ENCODE measurements around the gene ZNF835.

Gene ZNF835

DNA sequence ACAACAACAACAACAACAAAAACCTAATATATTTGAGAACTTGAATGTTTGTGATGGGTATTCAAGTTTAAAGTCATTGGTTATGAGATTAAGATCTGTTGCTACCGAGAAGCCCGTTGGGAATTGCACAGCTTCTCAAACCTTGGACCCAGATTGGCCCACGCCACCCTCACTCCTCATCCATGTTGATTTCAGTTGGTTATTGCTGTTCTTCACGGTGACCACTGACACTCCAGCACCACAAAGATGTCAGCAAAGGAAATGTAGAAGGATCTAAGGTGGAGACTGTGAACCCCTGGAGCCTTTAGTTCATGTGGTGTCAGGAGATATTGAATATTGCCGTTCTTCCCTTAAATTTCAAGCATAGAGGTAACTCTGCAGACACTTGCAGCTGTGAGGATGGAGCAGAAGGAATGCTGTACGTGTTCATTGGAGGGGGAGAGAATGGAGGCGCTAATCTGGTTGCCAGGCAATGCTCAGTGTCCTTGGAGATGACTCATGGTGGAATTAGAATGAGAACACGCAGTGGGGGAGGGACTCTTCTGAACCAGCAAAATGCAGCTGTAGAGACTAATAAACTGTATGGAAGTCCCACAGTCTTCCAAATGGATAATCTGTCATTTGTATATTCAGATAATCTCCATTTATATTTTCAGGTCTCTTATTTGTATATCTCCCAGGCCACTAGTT, 20.8 kb upstream of the ZNF835 start:
- TF ChIP-seq TCF12 (IDR thresholded peaks at IDR 0.05; ENCODE audit: low read depth) (no peak), YY1 (IDR thresholded peaks at IDR 0.05; ENCODE audit: low read depth) (no peak), TAF1 (IDR thresholded peaks at IDR 0.05; ENCODE audit: low read depth) (no peak), RAD21 (IDR thresholded peaks at IDR 0.05; ENCODE audit: low read depth) (no peak), EGR1 (IDR thresholded peaks at IDR 0.05) (no peak), CREB1 (IDR thresholded peaks at IDR 0.05; ENCODE audit: low read depth) (no peak), EP300 (IDR thresholded peaks at IDR 0.05; ENCODE audit: borderline replicate concordance) (no peak), NFIC (IDR thresholded peaks at IDR 0.05) (no peak), TEAD4 (IDR thresholded peaks at IDR 0.05) (no peak), ZBTB7A (IDR thresholded peaks at IDR 0.05; ENCODE audit: low read depth) (no peak), FOXM1 (IDR thresholded peaks at IDR 0.05; ENCODE audit: borderline replicate concordance, low read depth) (no peak), CEBPB (IDR thresholded peaks at IDR 0.05) (no peak)
- TF ChIP-seq, protein P1, sequence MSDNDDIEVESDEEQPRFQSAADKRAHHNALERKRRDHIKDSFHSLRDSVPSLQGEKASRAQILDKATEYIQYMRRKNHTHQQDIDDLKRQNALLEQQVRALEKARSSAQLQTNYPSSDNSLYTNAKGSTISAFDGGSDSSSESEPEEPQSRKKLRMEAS (IDR thresholded peaks at IDR 0.05), result no peak
- TF ChIP-seq, protein P2, sequence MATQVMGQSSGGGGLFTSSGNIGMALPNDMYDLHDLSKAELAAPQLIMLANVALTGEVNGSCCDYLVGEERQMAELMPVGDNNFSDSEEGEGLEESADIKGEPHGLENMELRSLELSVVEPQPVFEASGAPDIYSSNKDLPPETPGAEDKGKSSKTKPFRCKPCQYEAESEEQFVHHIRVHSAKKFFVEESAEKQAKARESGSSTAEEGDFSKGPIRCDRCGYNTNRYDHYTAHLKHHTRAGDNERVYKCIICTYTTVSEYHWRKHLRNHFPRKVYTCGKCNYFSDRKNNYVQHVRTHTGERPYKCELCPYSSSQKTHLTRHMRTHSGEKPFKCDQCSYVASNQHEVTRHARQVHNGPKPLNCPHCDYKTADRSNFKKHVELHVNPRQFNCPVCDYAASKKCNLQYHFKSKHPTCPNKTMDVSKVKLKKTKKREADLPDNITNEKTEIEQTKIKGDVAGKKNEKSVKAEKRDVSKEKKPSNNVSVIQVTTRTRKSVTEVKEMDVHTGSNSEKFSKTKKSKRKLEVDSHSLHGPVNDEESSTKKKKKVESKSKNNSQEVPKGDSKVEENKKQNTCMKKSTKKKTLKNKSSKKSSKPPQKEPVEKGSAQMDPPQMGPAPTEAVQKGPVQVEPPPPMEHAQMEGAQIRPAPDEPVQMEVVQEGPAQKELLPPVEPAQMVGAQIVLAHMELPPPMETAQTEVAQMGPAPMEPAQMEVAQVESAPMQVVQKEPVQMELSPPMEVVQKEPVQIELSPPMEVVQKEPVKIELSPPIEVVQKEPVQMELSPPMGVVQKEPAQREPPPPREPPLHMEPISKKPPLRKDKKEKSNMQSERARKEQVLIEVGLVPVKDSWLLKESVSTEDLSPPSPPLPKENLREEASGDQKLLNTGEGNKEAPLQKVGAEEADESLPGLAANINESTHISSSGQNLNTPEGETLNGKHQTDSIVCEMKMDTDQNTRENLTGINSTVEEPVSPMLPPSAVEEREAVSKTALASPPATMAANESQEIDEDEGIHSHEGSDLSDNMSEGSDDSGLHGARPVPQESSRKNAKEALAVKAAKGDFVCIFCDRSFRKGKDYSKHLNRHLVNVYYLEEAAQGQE (IDR thresholded peaks at IDR 0.05; ENCODE audit: low read depth), result no peak
- TF ChIP-seq, protein P3, sequence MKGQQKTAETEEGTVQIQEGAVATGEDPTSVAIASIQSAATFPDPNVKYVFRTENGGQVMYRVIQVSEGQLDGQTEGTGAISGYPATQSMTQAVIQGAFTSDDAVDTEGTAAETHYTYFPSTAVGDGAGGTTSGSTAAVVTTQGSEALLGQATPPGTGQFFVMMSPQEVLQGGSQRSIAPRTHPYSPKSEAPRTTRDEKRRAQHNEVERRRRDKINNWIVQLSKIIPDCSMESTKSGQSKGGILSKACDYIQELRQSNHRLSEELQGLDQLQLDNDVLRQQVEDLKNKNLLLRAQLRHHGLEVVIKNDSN (IDR thresholded peaks at IDR 0.05), result no peak

DNA sequence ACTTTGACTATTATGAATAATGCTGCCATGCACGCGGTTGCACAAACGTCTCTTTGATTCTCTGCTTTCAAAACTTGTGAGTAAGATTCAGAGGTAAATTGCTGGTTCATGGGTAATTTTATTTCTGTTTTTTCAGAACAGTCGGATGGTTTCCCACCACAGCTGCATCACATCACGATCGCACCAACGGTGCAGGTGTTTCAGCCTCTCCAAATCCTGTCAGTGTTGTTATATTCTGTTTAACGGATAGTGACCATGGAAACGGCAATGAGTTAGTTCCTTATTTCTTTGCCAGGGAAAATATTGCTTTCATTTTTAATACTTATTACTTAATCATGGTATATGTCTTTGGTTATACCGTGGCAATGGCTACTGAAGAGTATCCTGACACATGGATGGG, 19.1 kb upstream of the ZNF835 start:
- TF ChIP-seq FOXM1 (IDR thresholded peaks at IDR 0.05; ENCODE audit: borderline replicate concordance, low read depth) (no peak), TEAD4 (IDR thresholded peaks at IDR 0.05) (no peak), YY1 (IDR thresholded peaks at IDR 0.05; ENCODE audit: low read depth) (no peak)
- TF ChIP-seq, protein P2 (IDR thresholded peaks at IDR 0.05; ENCODE audit: low read depth), result no peak
- TF ChIP-seq, protein P1 (IDR thresholded peaks at IDR 0.05), result no peak

DNA sequence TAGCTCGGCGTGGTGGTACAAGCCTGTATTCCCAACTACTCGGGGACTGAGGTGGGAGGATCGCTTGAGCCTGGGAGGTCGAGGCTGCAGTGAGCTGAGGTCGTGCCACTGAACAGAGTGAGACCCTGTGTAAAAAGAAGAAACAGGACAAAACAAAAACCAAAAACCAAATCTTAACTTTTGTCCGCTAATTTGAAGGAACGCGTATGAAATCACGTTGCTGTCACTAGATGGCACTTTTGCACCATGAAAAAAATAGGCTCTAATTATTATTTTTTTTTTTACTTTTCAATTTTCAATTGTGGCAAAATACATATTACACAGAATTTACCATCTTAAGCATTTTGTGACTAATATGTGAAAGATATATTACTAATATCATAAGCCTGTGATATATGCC, 17.6 kb upstream of the ZNF835 start:
- TF ChIP-seq TEAD4 (IDR thresholded peaks at IDR 0.05) (no peak), TAF1 (IDR thresholded peaks at IDR 0.05; ENCODE audit: low read depth) (no peak), EP300 (IDR thresholded peaks at IDR 0.05; ENCODE audit: borderline replicate concordance) (no peak), TCF12 (IDR thresholded peaks at IDR 0.05; ENCODE audit: low read depth) (no peak), YY1 (IDR thresholded peaks at IDR 0.05; ENCODE audit: low read depth) (no peak), FOXM1 (IDR thresholded peaks at IDR 0.05; ENCODE audit: borderline replicate concordance, low read depth) (no peak)

DNA sequence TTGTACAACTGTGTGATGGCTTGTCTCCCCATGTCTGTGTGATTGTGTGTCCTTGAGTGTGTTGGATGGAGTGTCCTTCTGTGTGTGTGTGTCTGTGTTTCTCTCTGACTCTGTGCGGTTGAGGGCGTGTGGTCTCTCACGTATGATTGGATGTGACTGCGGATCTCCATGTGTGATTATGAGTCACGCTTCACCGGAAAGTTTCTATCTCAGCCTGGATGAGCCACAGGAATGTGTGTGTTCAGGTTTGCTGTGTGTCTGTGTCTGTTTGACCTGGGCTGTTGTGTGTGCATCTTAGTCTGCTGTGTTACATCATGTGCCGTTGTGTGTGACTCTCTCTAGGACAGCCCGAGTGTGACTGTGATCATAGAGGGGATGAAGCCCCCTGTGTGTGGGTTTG, 15.5 kb upstream of the ZNF835 start:
- TF ChIP-seq TCF12 (IDR thresholded peaks at IDR 0.05; ENCODE audit: low read depth) (no peak), YY1 (IDR thresholded peaks at IDR 0.05; ENCODE audit: low read depth) (no peak)

DNA sequence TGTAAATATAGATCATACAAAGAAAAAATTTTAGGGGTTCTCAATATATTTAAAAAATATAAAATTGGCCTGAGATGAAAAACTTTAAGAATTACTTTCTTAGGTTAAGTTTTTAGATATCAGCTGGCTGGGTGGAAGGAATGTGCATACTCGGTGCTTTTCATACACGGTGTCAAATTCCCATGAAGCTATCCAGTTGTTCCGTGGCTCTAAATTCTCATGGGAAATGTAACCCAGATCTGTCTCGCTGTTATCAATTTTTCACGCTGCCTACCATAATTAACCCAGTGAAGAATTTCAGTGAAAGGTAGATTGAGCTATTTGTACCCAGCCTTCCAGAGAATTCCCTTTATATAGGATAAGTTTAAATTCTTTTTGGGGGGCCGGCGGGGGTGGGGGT, 11.6 kb upstream of the ZNF835 start:
- TF ChIP-seq, protein P2 (IDR thresholded peaks at IDR 0.05; ENCODE audit: low read depth), result no peak
- TF ChIP-seq, protein P3 (IDR thresholded peaks at IDR 0.05), result no peak
- TF ChIP-seq RAD21 (IDR thresholded peaks at IDR 0.05; ENCODE audit: low read depth), result no peak
- TF ChIP-seq CREB1 (IDR thresholded peaks at IDR 0.05; ENCODE audit: low read depth), result no peak
- no peak for TF ChIP-seq ZBTB7A (IDR thresholded peaks at IDR 0.05; ENCODE audit: low read depth)
- TF ChIP-seq EGR1 (IDR thresholded peaks at IDR 0.05), result no peak
